ENCODE results near the gene KCNK6.
A peak's percentile ranks its signal among the peaks of the same experiment; 100 is the strongest.

KCNK6 gene

GRCh38 chr19:38298821-38299680 is 20.6 kb upstream of the KCNK6 start:
- DNase-seq (ENCODE audit: low spot score), result no peak

DNA sequence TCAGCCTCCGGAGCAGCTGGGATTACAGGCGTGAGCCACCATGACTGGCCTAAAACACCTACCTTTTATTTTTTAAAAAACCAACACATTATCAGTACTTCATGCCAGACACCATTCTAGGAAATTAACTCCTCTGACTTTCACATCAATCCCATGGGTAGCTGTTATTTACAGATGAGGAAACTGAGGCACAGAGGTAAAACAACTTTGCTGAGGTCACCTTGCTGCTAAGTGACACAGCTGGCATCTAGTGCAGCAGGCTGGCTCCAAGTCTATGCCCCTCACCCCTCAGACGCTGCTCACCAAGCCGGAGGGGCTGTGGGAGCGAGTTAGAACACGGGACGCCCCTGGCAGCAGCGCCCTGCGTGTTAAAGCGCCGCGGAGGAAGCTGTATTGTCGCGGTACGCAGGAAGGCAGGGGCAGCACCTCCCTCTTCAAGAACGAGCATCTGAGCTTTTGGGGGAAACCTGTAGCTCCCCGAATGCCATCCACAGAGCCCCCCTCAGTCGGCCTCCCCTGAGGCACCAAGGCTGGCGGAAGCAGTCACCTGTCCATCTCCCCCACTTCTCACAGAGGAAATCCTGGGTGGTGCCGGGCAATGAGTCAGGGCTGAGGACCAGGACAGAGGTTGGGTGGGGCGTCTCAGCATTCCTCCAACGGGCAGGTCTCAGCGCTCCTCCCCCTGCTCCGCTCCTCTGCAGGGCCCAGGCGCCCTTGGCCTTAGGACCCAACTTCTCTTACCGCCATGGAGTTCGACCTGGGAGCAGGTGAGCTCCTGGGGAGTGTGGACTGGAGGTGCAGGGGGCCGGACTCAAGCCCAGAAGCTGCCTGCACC is 15.9 kb upstream of the KCNK6 start, which contains the start of gene C19orf33:
Gene C19orf33 (plus strand): TSS at position 735 of the 835 bp plus-strand sequence. CDS start 11 bp downstream, at position 746.
- no peak for DNase-seq (ENCODE audit: low spot score)

DNA sequence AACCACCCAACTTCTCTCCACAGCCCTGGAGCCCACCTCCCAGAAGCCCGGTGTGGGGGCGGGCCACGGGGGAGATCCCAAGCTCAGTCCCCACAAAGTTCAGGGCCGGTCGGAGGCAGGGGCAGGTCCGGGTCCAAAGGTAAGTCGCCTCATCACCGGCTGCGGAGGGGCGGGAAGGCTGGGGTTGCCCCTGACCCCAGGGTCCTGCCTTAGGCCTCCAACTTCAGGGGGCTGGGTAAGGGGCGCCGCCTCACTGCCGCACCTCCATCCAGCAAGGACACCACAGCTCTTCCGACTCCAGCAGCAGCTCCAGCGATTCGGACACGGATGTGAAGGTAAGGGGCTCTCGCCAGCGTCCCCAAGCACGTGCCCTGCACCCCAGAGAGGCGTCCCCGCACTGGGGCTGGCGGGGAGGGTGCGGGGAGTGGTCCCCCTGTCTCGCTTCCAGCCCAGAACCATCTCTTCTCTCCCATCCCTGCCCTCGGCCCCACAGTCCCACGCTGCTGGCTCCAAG is 15.2 kb upstream of the KCNK6 start:
- no peak for DNase-seq (ENCODE audit: low spot score)

- DNase-seq (ENCODE audit: low spot score), result peak; percentile 46
Observed at GRCh38 chr19:38304866-38305429, 14.7 kb upstream of the KCNK6 start.

DNA sequence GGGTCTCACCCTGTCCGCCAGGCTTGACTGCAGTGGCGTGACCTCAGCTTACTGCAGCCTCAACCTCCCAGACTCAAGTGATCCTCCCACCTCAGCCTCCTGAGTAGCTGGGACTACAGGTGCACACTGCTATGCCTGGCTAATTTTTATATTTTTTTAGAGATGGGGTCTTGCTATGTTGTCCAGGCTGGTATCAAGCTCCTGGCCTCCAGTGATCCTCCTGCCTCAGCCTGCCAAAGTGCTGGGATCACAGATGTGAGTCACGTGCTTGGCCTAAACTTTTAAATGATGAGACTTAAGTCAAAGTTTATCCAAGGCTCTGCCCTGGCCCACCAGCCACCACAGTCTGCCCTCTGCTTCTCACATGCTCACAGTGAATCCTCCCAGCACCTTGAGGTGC is 13.4 kb upstream of the KCNK6 start:
- no peak for DNase-seq (ENCODE audit: low spot score)

GRCh38 chr19:38307076-38307475 is 12.6 kb upstream of the KCNK6 start:
- no peak for DNase-seq (ENCODE audit: low spot score)

DNA sequence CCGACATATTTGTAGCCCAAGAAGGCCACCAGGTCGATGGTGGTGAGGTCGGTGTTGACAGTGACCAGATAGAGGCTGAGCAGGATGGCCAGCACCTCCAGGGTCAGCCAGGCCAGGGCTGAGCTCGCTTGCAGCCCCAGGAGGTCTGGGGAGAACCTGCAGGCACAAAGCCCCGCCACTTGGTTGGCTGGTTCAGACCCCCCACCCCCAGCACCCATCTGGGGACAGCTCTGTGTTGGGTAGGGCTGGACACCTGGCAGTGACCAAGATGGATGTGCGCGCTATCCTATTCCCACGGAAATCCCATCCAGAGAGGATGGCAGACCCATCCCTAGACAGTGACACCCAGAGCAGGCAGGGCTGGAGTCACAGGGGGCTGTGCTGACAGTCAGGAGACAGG is 12.0 kb upstream of the KCNK6 start:
- no peak for DNase-seq (ENCODE audit: low spot score)

DNA sequence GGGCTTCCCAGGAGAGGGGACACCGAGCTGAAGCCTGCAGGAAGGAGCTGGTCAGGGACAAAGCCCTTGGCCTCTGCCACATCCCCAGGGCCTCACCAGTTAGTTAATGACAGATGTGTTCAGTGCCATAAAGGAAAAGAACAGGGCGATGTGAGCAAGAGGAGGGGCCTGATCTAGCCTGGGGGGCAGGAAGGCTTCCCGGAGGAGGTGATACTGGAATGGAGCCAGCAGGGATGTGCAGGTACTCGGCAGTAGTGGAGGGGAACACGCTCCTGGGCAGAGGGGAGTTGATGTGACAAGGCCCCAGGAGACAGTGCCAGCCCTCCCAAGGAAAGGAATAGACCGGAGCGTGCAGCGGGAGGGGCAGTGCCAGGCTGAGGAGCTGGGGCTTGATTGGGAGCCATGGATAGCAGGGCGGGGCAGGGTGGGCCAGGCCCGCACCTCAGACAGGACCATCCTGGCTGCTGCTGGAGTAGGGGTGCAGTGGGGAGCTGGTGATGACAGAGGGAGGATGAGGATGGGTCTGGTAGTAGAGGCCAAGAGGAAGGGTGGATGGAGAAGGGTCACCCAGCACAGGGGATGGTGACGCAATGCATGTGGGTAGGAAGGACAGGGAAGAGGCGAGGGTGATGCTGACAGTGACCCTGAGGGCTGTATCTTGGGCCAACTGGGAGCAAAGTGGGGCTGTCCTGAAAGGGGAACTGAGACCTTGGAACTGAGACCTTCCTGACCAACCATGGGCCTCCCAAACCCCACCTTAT is 11.5 kb upstream of the KCNK6 start:
- DNase-seq (ENCODE audit: low spot score), result no peak

DNA sequence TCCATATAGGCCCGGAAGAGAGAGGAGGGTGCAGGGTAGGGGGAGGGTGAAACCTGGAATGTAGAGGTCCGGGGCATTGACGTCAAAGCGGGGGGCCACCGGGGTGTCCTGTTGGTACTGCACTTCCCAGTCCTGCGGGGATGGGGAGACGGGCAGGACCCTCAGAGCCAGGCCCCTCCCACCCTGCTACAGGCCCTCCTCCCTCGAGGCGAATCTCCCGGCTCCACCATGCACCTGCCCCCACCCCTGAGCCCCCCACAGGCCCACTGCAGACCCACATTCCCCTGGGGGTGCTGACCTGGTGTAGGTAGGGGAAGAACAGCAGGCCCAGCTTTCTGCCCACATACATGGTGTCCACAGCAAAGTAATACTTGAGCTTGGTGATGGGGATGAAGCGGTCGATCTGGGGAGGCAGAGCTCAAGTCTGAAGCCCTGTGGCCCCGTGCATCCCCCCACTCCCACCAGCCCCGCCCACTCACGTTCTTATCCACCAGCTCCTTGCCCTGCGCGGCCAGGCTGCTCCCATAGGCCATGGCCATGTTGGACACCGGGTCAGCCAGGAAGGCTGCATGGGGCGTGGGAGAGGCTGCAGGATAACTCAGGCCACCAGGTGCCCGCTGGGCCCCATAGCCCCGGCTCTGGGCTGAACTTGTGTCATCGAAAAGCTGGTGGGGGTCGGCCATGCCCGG is 10.6 kb upstream of the KCNK6 start:
- no peak for DNase-seq (ENCODE audit: low spot score)

DNA sequence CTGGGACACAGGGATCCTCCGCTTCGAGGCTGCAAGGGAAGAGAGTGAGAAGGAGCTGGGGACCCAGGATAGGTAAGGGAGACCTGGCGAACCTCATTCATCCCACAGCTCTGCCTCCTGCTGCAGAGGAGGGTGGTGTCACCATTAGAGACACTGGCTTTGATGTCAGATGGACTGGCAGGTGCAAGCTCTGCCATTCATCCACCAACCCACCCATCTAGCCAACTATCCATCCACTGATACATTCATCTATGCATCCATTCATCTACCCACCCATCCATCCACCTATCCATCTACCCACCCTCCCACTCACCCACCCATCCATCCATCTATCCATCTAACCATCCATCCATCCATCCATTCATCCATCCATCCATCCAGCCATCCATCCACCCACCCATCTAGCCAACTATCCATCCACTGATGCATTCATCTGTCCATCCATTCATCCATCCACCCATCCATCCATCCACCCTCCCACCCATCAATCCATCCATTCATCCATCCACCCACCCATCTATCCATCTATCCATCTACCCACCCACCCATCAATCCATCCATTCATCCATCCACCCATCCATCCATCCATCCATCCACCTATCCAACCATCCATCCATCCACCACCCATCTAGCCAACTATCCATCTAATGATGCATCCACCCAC is 9.9 kb upstream of the KCNK6 start:
- DNase-seq (ENCODE audit: low spot score), result no peak

- DNase-seq (ENCODE audit: low spot score), result no peak
Observed at GRCh38 chr19:38310279-38310670, 9.4 kb upstream of the KCNK6 start.

DNA sequence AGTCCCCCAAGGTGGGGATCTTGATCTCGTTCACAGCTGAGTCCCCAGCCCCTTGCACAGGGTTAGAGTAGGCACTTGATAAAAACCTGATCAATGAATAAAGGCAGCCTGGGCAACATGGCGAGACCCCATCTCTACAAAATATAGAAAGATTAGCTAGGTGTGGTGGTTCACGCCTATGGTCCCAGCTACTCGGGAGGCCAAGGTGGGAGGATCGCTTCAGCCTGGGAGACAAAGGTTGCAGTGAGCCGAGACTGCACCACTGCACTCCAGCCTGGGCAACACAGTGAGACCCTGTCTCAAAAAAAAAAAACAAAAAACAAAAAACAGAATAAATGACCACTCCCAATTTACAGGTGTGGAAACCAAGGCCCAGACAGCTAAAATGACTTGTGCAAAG is 8.7 kb upstream of the KCNK6 start:
- DNase-seq (ENCODE audit: low spot score), result no peak

DNA sequence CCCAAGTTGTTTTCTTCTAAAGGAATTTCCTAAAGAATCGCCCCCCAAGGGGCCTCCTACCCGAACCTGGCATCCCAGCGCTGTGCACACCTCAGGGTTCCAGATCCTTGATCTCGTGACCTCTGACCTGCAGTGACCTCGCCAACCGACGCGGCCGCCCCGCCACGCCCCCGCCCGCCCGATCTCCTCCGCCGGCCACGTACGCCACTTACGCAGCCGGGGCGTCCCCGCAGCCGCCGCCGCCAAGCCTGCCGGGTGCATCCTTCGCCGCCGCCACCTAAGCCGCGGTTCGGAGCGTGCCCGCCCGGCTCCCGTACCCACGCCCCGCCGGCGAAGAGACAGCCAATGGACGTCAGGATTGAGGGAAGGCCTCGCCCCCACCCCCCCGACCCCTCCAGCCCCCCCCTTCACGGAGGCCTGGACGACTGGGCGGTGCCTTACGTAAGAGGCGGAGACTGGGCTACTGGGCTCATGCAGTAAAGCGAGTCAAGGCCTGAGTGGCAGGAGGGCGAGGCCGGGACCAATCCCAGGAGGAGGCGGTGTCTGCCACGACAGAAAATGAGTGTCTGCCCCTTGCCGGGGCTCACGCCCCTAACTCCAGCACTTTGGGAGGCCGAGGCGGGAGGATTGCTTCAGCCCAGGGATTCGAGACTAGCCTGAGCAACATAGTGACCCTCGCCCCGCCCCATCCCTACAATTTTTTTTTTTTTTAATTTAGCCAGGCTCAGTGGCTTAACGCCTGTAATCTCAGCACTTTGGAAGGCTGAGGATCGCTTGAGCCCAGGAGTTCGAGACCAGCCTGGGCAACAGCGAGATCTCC is 3.8 kb upstream of the KCNK6 start, which contains the start of gene YIF1B:
Gene YIF1B (minus strand): TSS at position 291 of the 820 bp plus-strand sequence. CDS start 30 bp downstream, at position 261.
- peak; percentile 97 for DNase-seq (ENCODE audit: low spot score)

- DNase-seq (ENCODE audit: low spot score), result no peak
Observed at GRCh38 chr19:38316477-38317067, 3.1 kb upstream of the KCNK6 start.

- DNase-seq (ENCODE audit: low spot score), result no peak
Observed at GRCh38 chr19:38317104-38317612, 2.5 kb upstream of the KCNK6 start.

GRCh38 chr19:38318660-38319059 is 985 bp upstream of the KCNK6 start:
- no peak for DNase-seq (ENCODE audit: low spot score)

- DNase-seq (ENCODE audit: low spot score), result no peak
Observed at GRCh38 chr19:38320969-38321339, 1.3 kb downstream of the KCNK6 start.

DNA sequence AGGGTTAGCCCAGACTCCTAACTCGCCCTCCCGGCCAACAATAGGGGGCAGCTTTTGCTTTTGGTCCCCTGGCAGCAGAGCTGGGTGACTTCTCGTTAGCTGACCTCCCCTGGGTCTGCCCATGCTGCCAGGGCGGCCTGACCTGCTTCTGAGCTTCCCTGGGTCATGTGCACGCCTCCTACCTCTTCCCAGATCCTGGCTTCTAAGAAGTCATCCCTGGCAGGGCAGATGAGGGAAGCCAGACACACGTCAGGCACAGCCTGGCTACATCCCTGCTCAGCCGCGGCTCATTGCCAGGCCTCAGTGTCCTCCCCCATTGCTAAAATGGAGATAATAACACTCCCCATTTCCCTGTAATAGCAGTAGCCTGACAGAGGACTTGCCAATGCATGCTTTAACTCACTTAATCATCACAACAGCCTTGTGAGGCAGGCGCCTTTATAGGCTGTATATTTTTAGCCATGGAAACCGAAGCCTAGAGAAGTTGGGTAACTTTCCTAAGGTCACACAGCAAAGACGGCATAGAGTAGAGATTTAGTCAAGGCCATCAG is 2.1 kb downstream of the KCNK6 start:
- DNase-seq (ENCODE audit: low spot score), result no peak

- no peak for DNase-seq (ENCODE audit: low spot score)
Observed at GRCh38 chr19:38323291-38323690, 3.6 kb downstream of the KCNK6 start.

All from COLO829 (cell line).